Sigmoid colon (tissue), 7 donors: ENCODE measurements around the gene SLC6A5. TPM values are rescaled to one million over a fixed set of nuclear protein-coding genes. Genes with fewer than 3 reads are reported as not detected.

Experiments used
- DNase-seq: peaks from one replicate; pipeline ENCODE4 v3.0.0-alpha.2; 2019
- H3K27ac ChIP-seq, 4 donors: fragments of 200-600 bp; sonication (generic); one replicate each; pipeline ENCODE4 v1.5.1; 2016 to 2019; ENCODE audit warnings: mild to moderate bottlenecking in 1 of 4
- H3K27me3 ChIP-seq, 3 donors: fragments of 200-600 bp; sonication (generic); one replicate each; pipeline ENCODE4 v1.5.1; 2019; ENCODE audit warnings: mild to moderate bottlenecking in 1 of 3
- H3K36me3 ChIP-seq, 4 donors: fragments of 200-600 bp; sonication (generic); one replicate each; pipeline ENCODE4 v1.5.1; 2016 to 2019
- H3K4me1 ChIP-seq, 4 donors: fragments of 200-600 bp; sonication (generic); one replicate each; pipeline ENCODE4 v1.5.1; 2017 to 2019
- H3K4me3 ChIP-seq, 4 donors: fragments of 200-600 bp; sonication (generic); one replicate each; pipeline ENCODE4 v1.5.1; 2017 to 2019; ENCODE audit warnings: mild to moderate bottlenecking in 2 of 4, moderate library complexity in 1 of 4
- H3K9me3 ChIP-seq, 4 donors: fragments of 200-600 bp in 3 of 4; sonication (generic) in 3 of 4; one replicate each; pipeline versions ENCODE4 v1.5.1 to v1.6.1; 2013 to 2019
- CTCF ChIP-seq, 4 experiments: fragments of 450-650 bp in 3 of 4; fragments of 200-600 bp in 1 of 4; IDR thresholded peaks; one replicate each; pipeline ENCODE4 v1.5.1; 2016 to 2019; ENCODE audit warnings: antibody characterized with exemption in 4 of 4, mild to moderate bottlenecking in 3 of 4, moderate library complexity in 2 of 4
- EP300 ChIP-seq, 4 donors: sonication (generic); formaldehyde crosslinking; IDR thresholded peaks; one replicate each; pipeline ENCODE4 v1.6.1; 2017; ENCODE audit warnings: antibody characterized with exemption in 4 of 4
- POLR2A ChIP-seq, 2 donors: fragments of 450-650 bp; IDR thresholded peaks; one replicate each; pipeline ENCODE4 v1.6.1; 2016; ENCODE audit warnings: antibody characterized with exemption in 2 of 2, mild to moderate bottlenecking in 2 of 2, moderate library complexity in 2 of 2
- POLR2AphosphoS5 ChIP-seq, 4 donors: sonication (generic); formaldehyde crosslinking; IDR thresholded peaks; one replicate each; pipeline ENCODE4 v1.6.1; 2017; ENCODE audit warnings: antibody characterized with exemption in 4 of 4
- WGBS, 2 donors: extraction: QIAGEN DNeasy Blood & Tissue Kit; methylation state at CpG; one replicate each; pipeline ENCODE4 v1.1.7; 2013; 5-methylcytosine and 5-hydroxymethylcytosine counted together
- intact Hi-C: fragments of 100-400 bp; cut with DNase I; formaldehyde crosslinking; loops from one replicate; pipeline ENCODE4 v1.15.1; 2023
- polyA plus RNA-seq, 3 donors: library from polyadenylated mRNA; stranded (reverse); fragments of 200-250 nt; gene quantifications; one replicate each; pipeline ENCODE4 v1.2.3, GENCODE V29; 2013
- total RNA-seq, 4 donors: library from RNA; depleted of rRNA; stranded (reverse); fragments of >200 nt; gene quantifications; one replicate each; pipeline ENCODE4 v1.1.0, GENCODE V29; 2016
- donor health status: healthy with polysubstance abuse.
- donor health status: Bipolar disorder and iron deficiency.
- donor health status: healthy.

The SLC6A5 gene
- total and polyA plus RNA-seq, 7 donors, result under 0.01 TPM; not detected in 6

- H3K27me3 ChIP-seq, result peaks cover 0 to 27% (median 0%) of the 10 kb centered on the region in 3 donors
- no peaks in the 10 kb centered on the region for H3K4me1 ChIP-seq
- no peak overlapping the region for H3K4me3 ChIP-seq
- H3K27ac ChIP-seq, result no peak overlapping the region
- H3K9me3 ChIP-seq, result no peaks in the 10 kb centered on the region
- WGBS, 2 donors, result 32 to 62% methylated on average over 5 of the region's 5 CpGs
- TF ChIP-seq EP300 (IDR thresholded peaks at IDR 0.05) (no peak), CTCF (IDR thresholded peaks at IDR 0.05) (no peak), POLR2AphosphoS5 (IDR thresholded peaks at IDR 0.05) (no peak), POLR2A (IDR thresholded peaks at IDR 0.05) (no peak)
- H3K36me3 ChIP-seq, result no peaks in the 10 kb centered on the region
- intact Hi-C loops, result no loop called here
- DNase-seq, result no peak
Observed at GRCh38 chr11:20616920-20617319, 17.5 kb downstream of the SLC6A5 start.

GRCh38 chr11:20617346-20618005 lies 18.1 kb downstream of the SLC6A5 start:
- DNase-seq, result no peak
- Histone ChIP-seq H3K27ac (no peak overlapping the region), H3K4me3 (no peak overlapping the region), H3K4me1 (no peaks in the 10 kb centered on the region), H3K36me3 (no peaks in the 10 kb centered on the region), H3K27me3 (peaks cover 0 to 21% (median 0%) of the 10 kb centered on the region in 3 donors), H3K9me3 (no peaks in the 10 kb centered on the region)
- 36 to 43% methylated on average over 4 of the region's 4 CpGs for WGBS, 2 donors
- TF ChIP-seq POLR2A (IDR thresholded peaks at IDR 0.05), result no peak
- TF ChIP-seq CTCF (IDR thresholded peaks at IDR 0.05), result no peak
- no peak for TF ChIP-seq POLR2AphosphoS5 (IDR thresholded peaks at IDR 0.05)
- no peak for TF ChIP-seq EP300 (IDR thresholded peaks at IDR 0.05)
- intact Hi-C loops, result no loop called here

- TF ChIP-seq POLR2A (IDR thresholded peaks at IDR 0.05) (no peak), POLR2AphosphoS5 (IDR thresholded peaks at IDR 0.05) (no peak), CTCF (IDR thresholded peaks at IDR 0.05) (no peak), EP300 (IDR thresholded peaks at IDR 0.05) (no peak)
- Histone ChIP-seq H3K9me3 (no peaks in the 10 kb centered on the region), H3K4me1 (no peaks in the 10 kb centered on the region), H3K27me3 (peaks cover 0 to 16% (median 0%) of the 10 kb centered on the region in 3 donors), H3K36me3 (no peaks in the 10 kb centered on the region), H3K27ac (no peak overlapping the region), H3K4me3 (no peak overlapping the region)
- WGBS, 2 donors, result 59 to 68% methylated on average over 1 of the region's 1 CpG
- intact Hi-C loops, result no loop called here
- DNase-seq, result no peak
Observed at GRCh38 chr11:20618083-20618482, 18.7 kb downstream of the SLC6A5 start.

- Histone ChIP-seq H3K4me3 (no peak overlapping the region), H3K27me3 (peaks cover 0 to 3% (median 0%) of the 10 kb centered on the region in 3 donors), H3K27ac (no peak overlapping the region), H3K9me3 (no peaks in the 10 kb centered on the region), H3K36me3 (no peaks in the 10 kb centered on the region), H3K4me1 (no peaks in the 10 kb centered on the region)
- no peak for TF ChIP-seq POLR2AphosphoS5 (IDR thresholded peaks at IDR 0.05)
- TF ChIP-seq CTCF (IDR thresholded peaks at IDR 0.05), result no peak
- TF ChIP-seq EP300 (IDR thresholded peaks at IDR 0.05), result no peak
- no peak for TF ChIP-seq POLR2A (IDR thresholded peaks at IDR 0.05)
- intact Hi-C loops, result no loop called here
- 52 to 79% methylated on average over 2 of the region's 2 CpGs for WGBS, 2 donors
- no peak for DNase-seq
Observed at GRCh38 chr11:20620988-20621387, 21.6 kb downstream of the SLC6A5 start.

- no peaks in the 10 kb centered on the region for H3K4me1 ChIP-seq
- no peak for TF ChIP-seq EP300 (IDR thresholded peaks at IDR 0.05)
- TF ChIP-seq POLR2AphosphoS5 (IDR thresholded peaks at IDR 0.05), result no peak
- no peak for TF ChIP-seq POLR2A (IDR thresholded peaks at IDR 0.05)
- no peak for TF ChIP-seq CTCF (IDR thresholded peaks at IDR 0.05)
- H3K27me3 ChIP-seq, result no peaks in the 10 kb centered on the region
- intact Hi-C loops, result no loop called here
- no peak overlapping the region for H3K27ac ChIP-seq
- H3K36me3 ChIP-seq, result no peaks in the 10 kb centered on the region
- H3K4me3 ChIP-seq, result no peak overlapping the region
- no peaks in the 10 kb centered on the region for H3K9me3 ChIP-seq
- WGBS, 2 donors, result 35 to 37% methylated on average over 6 of the region's 6 CpGs
- no peak for DNase-seq
Observed at GRCh38 chr11:20621679-20622078, 22.3 kb downstream of the SLC6A5 start.
